ENCODE results near the gene MTCL1.

DNA sequence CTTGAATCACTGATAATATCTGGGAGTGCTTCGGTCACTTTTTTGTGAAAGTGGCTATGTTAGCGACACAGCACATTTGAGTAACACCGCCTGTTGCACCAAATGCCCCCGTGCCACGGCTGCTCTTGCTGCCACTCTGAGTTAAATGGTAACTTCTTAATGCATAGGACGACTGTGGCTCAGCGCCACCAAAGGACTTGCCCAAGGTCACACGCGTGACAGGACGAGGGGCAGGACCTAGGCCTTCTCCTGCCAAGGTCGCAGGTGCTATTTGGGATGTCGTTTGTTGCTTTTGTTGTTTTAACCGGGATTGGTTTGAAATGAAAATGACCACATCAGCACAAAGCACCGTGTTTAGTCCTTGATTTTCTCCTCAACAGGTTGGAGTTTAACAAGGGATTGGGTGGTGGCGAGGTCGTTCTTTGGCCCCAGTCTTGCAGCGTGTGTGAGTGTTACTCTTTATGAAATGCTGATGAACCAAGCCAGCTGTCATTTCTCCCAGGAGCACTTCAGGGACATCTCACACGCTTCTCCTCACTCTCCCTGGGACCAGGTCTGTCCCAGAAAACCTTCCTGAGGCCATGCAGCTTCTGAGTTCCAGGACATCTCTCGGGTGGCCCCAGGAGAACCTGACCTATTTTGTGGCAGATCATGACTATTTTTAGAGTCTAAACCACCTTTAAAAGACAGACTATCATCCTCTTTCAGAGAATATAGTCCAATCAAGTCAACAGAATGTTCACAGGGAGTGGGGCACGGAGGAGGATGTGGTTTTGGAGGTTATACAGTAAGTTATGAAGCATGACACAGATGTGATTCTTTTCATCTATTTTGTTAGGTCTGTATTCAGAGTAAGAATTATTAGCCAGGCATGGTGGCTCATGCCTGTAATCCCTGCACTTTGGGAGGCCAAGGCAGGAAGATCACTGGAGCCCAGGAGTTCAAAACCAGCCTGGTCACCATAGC lies 49.9 kb downstream of the MTCL1 start:
- TF ChIP-seq POLR2A (IDR thresholded peaks at IDR 0.05) = no peak
- TF ChIP-seq, protein P1, sequence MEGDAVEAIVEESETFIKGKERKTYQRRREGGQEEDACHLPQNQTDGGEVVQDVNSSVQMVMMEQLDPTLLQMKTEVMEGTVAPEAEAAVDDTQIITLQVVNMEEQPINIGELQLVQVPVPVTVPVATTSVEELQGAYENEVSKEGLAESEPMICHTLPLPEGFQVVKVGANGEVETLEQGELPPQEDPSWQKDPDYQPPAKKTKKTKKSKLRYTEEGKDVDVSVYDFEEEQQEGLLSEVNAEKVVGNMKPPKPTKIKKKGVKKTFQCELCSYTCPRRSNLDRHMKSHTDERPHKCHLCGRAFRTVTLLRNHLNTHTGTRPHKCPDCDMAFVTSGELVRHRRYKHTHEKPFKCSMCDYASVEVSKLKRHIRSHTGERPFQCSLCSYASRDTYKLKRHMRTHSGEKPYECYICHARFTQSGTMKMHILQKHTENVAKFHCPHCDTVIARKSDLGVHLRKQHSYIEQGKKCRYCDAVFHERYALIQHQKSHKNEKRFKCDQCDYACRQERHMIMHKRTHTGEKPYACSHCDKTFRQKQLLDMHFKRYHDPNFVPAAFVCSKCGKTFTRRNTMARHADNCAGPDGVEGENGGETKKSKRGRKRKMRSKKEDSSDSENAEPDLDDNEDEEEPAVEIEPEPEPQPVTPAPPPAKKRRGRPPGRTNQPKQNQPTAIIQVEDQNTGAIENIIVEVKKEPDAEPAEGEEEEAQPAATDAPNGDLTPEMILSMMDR (IDR thresholded peaks at IDR 0.05) = no peak
